ENCODE measurements around the gene ZNF132. TPM values are rescaled to one million over a fixed set of nuclear protein-coding genes. Genes with fewer than 3 reads are reported as not detected.
"Not testable (repeated sequence)": the region's sequence is repeated elsewhere in the genome, so short reads cannot be mapped to it uniquely, and the experiment has no call there.

The ZNF132 gene
- total and polyA plus RNA-seq, 2 donors = 1.6 to 6.4 TPM

- not testable (repeated sequence) for H3K9me3 ChIP-seq (ENCODE audit: control insufficient read depth in 2 of 2, insufficient read depth in 1 of 2, low read length in 1 of 2); H3K27me3 ChIP-seq (ENCODE audit: control insufficient read depth in 2 of 2, insufficient read depth in 1 of 2, low read length in 1 of 2); DNase-seq (ENCODE audit: low read depth in 6 of 9, low spot score in 9 of 9); H3K4me3 ChIP-seq (ENCODE audit: low read length in 2 of 2); H3K27ac ChIP-seq (ENCODE audit: low read depth in 1 of 2, low read length in 1 of 2)
- WGBS = 98% methylated on average over 35 of the region's 53 CpGs
- Histone ChIP-seq H3K4me1 (ENCODE audit: control insufficient read depth in 2 of 2, insufficient read depth in 2 of 2, low read length in 2 of 2) (peaks cover 7 to 22% of the 10 kb centered on the region in 2 donors), H3K36me3 (ENCODE audit: control insufficient read depth in 2 of 2, insufficient read depth in 2 of 2, low read length in 1 of 2) (peaks cover 30 to 42% of the 10 kb centered on the region in 2 donors)
Measured at GRCh38 chr19:58470837-58471543, 31.0 kb upstream of the ZNF132 start.

DNA sequence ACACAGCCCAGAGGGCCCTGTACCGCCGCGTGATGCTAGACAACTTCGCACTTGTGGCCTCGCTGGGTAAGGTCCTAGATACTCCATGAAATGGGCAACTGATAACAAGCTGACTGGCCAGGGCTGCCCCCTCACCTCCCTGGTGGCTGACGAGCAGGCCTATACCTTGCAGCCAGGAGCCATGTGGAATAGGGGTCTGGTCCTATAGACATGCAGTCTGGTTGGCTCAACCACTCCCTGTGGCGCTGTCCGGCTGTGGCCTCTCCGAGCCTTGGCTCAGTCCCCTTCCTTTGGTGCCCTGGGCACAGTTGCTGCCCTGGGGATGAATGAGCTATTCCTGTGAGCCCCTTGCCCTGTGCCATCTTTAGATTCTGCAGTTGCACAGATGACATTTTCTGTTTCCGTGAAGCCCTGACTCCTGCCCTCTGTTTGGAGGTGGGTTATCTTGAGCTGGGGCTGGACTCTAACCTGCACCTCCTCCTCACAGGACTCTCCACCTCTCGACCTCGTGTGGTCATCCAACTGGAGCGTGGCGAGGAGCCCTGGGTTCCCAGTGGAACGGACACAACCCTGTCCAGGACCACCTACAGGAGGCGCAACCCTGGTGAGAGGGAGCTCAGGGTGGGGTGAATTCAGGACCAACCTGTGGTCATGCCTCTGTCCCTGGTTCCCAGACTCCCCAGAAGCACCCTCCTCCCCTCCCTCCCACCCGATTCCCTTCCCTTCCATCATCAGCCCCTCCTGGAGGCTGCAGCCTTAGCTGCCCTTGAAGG is 29.5 kb upstream of the ZNF132 start:
- WGBS = 98% methylated on average over 17 of the region's 17 CpGs
- DNase-seq (ENCODE audit: low read depth in 6 of 9, low spot score in 9 of 9) = no peak
- Histone ChIP-seq H3K27me3 (ENCODE audit: control insufficient read depth in 2 of 2, insufficient read depth in 1 of 2, low read length in 1 of 2) (peaks cover 7 to 14% of the 10 kb centered on the region in 2 donors), H3K4me1 (ENCODE audit: control insufficient read depth in 2 of 2, insufficient read depth in 2 of 2, low read length in 2 of 2) (peaks cover 0 to 14% of the 10 kb centered on the region in 2 donors), H3K27ac (ENCODE audit: low read depth in 1 of 2, low read length in 1 of 2) (no peak overlapping the region), H3K36me3 (ENCODE audit: control insufficient read depth in 2 of 2, insufficient read depth in 2 of 2, low read length in 1 of 2) (peaks cover 30 to 42% of the 10 kb centered on the region in 2 donors), H3K9me3 (ENCODE audit: control insufficient read depth in 2 of 2, insufficient read depth in 1 of 2, low read length in 1 of 2) (no peaks in the 10 kb centered on the region), H3K4me3 (ENCODE audit: low read length in 2 of 2) (no peak overlapping the region)

GRCh38 chr19:58468216-58468839 is 28.4 kb upstream of the ZNF132 start:
- Histone ChIP-seq H3K27me3 (ENCODE audit: control insufficient read depth in 2 of 2, insufficient read depth in 1 of 2, low read length in 1 of 2) (peaks cover 7 to 14% of the 10 kb centered on the region in 2 donors), H3K9me3 (ENCODE audit: control insufficient read depth in 2 of 2, insufficient read depth in 1 of 2, low read length in 1 of 2) (no peaks in the 10 kb centered on the region), H3K4me3 (ENCODE audit: low read length in 2 of 2) (no peak overlapping the region), H3K36me3 (ENCODE audit: control insufficient read depth in 2 of 2, insufficient read depth in 2 of 2, low read length in 1 of 2) (peaks cover 27 to 34% of the 10 kb centered on the region in 2 donors), H3K27ac (ENCODE audit: low read depth in 1 of 2, low read length in 1 of 2) (no peak overlapping the region), H3K4me1 (ENCODE audit: control insufficient read depth in 2 of 2, insufficient read depth in 2 of 2, low read length in 2 of 2) (peaks cover 0 to 14% of the 10 kb centered on the region in 2 donors)
- WGBS = 79% methylated on average over 5 of the region's 5 CpGs
- DNase-seq (ENCODE audit: low read depth in 6 of 9, low spot score in 9 of 9) = no peak

- Histone ChIP-seq H3K4me3 (ENCODE audit: low read length in 2 of 2) (peak within 1 kb of the TSS; percentile 61 to 89), H3K36me3 (ENCODE audit: control insufficient read depth in 2 of 2, insufficient read depth in 2 of 2, low read length in 1 of 2) (peaks cover 14 to 23% of the 10 kb centered on the region in 2 donors), H3K27ac (ENCODE audit: low read depth in 1 of 2, low read length in 1 of 2) (peak within 1 kb of the TSS; percentile 24 to 53), H3K27me3 (ENCODE audit: control insufficient read depth in 2 of 2, insufficient read depth in 1 of 2, low read length in 1 of 2) (peaks cover 7 to 14% of the 10 kb centered on the region in 2 donors), H3K4me1 (ENCODE audit: control insufficient read depth in 2 of 2, insufficient read depth in 2 of 2, low read length in 2 of 2) (peaks cover 0 to 14% of the 10 kb centered on the region in 2 donors), H3K9me3 (ENCODE audit: control insufficient read depth in 2 of 2, insufficient read depth in 1 of 2, low read length in 1 of 2) (no peaks in the 10 kb centered on the region)
- WGBS = under 1% methylated on average over 92 of the region's 92 CpGs
- DNase-seq (ENCODE audit: low read depth in 6 of 9, low spot score in 9 of 9) = peak; percentile 89 to 98 (median 94)
Measured at GRCh38 chr19:58466760-58467589, 27.0 kb upstream of the ZNF132 start, which contains the start of gene ZNF324. TSS of gene ZNF324 (plus strand) at chr19:58467080. CDS start at chr19:58469186, 2,106 bp downstream.

DNA sequence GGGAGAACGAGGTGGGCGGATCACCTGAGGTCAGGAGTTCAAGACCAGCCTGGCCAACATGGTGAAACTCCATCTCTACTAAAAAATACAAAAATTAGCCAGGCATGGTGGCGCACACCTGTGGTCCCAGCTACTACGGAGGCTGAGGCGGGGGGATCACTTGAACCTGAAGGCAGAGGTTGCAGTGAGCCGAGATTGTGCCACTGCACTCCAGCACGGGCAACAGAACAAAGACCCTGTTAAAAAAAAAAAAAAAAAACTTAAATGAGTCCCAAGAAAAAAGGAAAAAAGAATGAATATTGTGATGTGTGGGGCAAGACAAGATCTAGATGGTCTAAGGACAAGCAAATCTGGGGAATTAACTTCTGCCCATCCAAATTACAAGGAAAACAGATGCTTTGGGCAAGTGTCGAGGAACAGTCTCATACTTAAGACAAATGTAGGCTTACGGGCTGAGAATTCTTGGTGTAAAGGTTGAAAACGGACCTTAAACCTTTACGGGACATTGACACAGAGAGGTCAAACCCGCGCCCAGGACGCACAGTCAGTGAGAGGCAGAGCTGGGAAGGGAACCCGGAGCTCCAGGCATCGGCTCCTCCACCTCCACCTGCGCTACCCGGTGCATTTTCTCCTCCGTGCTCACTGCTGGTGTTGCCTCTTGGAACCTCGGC is 26.3 kb upstream of the ZNF132 start:
- Histone ChIP-seq H3K9me3 (ENCODE audit: control insufficient read depth in 2 of 2, insufficient read depth in 1 of 2, low read length in 1 of 2) (no peaks in the 10 kb centered on the region), H3K4me3 (ENCODE audit: low read length in 2 of 2) (peak overlapping the region; percentile 61 to 89), H3K36me3 (ENCODE audit: control insufficient read depth in 2 of 2, insufficient read depth in 2 of 2, low read length in 1 of 2) (peaks cover 10 to 16% of the 10 kb centered on the region in 2 donors), H3K27me3 (ENCODE audit: control insufficient read depth in 2 of 2, insufficient read depth in 1 of 2, low read length in 1 of 2) (peaks cover 7 to 14% of the 10 kb centered on the region in 2 donors), H3K27ac (ENCODE audit: low read depth in 1 of 2, low read length in 1 of 2) (no peak overlapping the region), H3K4me1 (ENCODE audit: control insufficient read depth in 2 of 2, insufficient read depth in 2 of 2, low read length in 2 of 2) (peaks cover 0 to 14% of the 10 kb centered on the region in 2 donors)
- WGBS = 41% methylated on average over 20 of the region's 20 CpGs
- no peak for DNase-seq (ENCODE audit: low read depth in 6 of 9, low spot score in 9 of 9)

- Histone ChIP-seq H3K27me3 (ENCODE audit: control insufficient read depth in 2 of 2, insufficient read depth in 1 of 2, low read length in 1 of 2) (no peaks in the 10 kb centered on the region), H3K36me3 (ENCODE audit: control insufficient read depth in 2 of 2, insufficient read depth in 2 of 2, low read length in 1 of 2) (peaks cover 2 to 17% of the 10 kb centered on the region in 2 donors), H3K27ac (ENCODE audit: low read depth in 1 of 2, low read length in 1 of 2) (no peak overlapping the region), H3K9me3 (ENCODE audit: control insufficient read depth in 2 of 2, insufficient read depth in 1 of 2, low read length in 1 of 2) (no peaks in the 10 kb centered on the region), H3K4me1 (ENCODE audit: control insufficient read depth in 2 of 2, insufficient read depth in 2 of 2, low read length in 2 of 2) (no peaks in the 10 kb centered on the region), H3K4me3 (ENCODE audit: low read length in 2 of 2) (no peak overlapping the region)
- no peak for DNase-seq (ENCODE audit: low read depth in 6 of 9, low spot score in 9 of 9)
- WGBS = 97% methylated on average over 2 of the region's 2 CpGs
Measured at GRCh38 chr19:58460039-58460438, 20.1 kb upstream of the ZNF132 start.

DNA sequence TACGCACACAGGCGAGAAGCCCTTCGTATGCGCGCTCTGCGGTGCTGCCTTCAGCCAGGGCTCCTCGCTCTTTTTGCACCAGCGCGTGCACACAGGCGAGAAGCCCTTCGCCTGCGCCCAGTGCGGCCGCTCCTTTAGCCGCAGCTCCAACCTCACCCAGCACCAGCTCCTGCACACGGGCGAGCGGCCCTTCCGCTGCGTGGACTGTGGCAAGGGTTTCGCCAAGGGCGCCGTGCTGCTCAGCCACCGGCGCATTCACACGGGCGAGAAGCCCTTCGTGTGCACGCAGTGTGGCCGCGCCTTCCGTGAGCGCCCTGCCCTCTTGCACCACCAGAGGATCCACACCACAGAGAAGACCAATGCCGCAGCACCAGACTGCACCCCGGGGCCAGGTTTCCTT is 16.2 kb upstream of the ZNF132 start:
- Histone ChIP-seq H3K27ac (ENCODE audit: low read depth in 1 of 2, low read length in 1 of 2) (no peak overlapping the region), H3K4me1 (ENCODE audit: control insufficient read depth in 2 of 2, insufficient read depth in 2 of 2, low read length in 2 of 2) (peaks cover 0 to 1% of the 10 kb centered on the region in 2 donors), H3K27me3 (ENCODE audit: control insufficient read depth in 2 of 2, insufficient read depth in 1 of 2, low read length in 1 of 2) (peaks cover under 1 to 2% of the 10 kb centered on the region in 2 donors), H3K4me3 (ENCODE audit: low read length in 2 of 2) (no peak overlapping the region), H3K36me3 (ENCODE audit: control insufficient read depth in 2 of 2, insufficient read depth in 2 of 2, low read length in 1 of 2) (peaks cover 6 to 33% of the 10 kb centered on the region in 2 donors), H3K9me3 (ENCODE audit: control insufficient read depth in 2 of 2, insufficient read depth in 1 of 2, low read length in 1 of 2) (no peaks in the 10 kb centered on the region)
- no peak for DNase-seq (ENCODE audit: low read depth in 6 of 9, low spot score in 9 of 9)
- 97% methylated on average over 35 of the region's 35 CpGs for WGBS

- DNase-seq (ENCODE audit: low read depth in 6 of 9, low spot score in 9 of 9) = no peak
- WGBS = 97% methylated on average over 20 of the region's 21 CpGs
- Histone ChIP-seq H3K27me3 (ENCODE audit: control insufficient read depth in 2 of 2, insufficient read depth in 1 of 2, low read length in 1 of 2) (peaks cover 5 to 6% of the 10 kb centered on the region in 2 donors), H3K4me3 (ENCODE audit: low read length in 2 of 2) (no peak overlapping the region), H3K9me3 (ENCODE audit: control insufficient read depth in 2 of 2, insufficient read depth in 1 of 2, low read length in 1 of 2) (no peaks in the 10 kb centered on the region), H3K4me1 (ENCODE audit: control insufficient read depth in 2 of 2, insufficient read depth in 2 of 2, low read length in 2 of 2) (peaks cover 0 to 6% of the 10 kb centered on the region in 2 donors), H3K27ac (ENCODE audit: low read depth in 1 of 2, low read length in 1 of 2) (no peak overlapping the region), H3K36me3 (ENCODE audit: control insufficient read depth in 2 of 2, insufficient read depth in 2 of 2, low read length in 1 of 2) (peaks cover 6 to 33% of the 10 kb centered on the region in 2 donors)
Measured at GRCh38 chr19:58455306-58455705, 15.4 kb upstream of the ZNF132 start.

Measured in thymus (tissue), 11 donors.